NCI-H2196 treated with DMSO at 0.1 percent for 48 hours (cell line): ENCODE results near the gene FUT8.
"Not testable (repeated sequence)": the region's sequence is repeated elsewhere in the genome, so short reads cannot be mapped to it uniquely, and the experiment has no call there.

Experiments used
- DNase-seq: peaks from one replicate; lab custom pipeline; 2025; ENCODE audit not compliant: unreplicated experiment; lab: John Stamatoyannopoulos, UW

The FUT8 gene

DNA sequence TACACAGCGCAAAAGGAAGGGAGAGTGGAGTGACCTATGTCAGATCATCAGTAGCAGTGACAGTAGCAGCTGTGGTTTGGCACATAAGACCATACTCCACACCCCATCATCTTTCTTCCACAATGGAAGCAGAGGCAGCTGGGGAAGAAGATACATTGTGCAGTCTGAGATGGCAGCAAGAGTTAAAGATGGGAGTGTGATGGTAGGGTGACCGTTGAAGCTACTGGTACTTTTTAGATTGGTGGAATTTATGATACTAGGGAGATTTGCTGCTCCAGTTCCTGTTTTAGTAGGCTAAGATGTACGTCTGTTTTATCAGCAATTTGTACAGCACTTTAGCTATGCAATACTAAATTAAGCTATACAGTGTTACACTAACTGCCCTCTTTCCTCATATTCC, 291.0 kb downstream of the FUT8 start:
- no peak for DNase-seq

DNA sequence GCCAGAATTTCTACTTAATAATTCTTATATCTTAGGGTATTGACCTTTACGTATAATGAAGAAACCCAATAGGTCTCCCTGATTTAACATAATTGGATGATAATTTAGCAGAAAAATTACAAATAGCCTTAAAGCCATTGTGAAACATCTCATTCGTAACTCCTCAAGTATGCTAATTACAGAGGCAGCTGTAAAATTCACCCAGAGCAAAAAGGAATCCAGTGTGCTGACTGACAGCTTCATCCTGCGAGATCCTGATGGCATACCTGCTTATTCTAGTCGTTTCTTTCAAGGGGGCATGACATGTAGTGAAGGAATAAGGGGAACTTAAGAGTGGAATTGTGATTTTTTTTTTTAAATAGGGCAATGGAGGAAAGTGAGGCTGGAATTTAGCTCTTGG, 291.5 kb downstream of the FUT8 start:
- DNase-seq: no peak

DNA sequence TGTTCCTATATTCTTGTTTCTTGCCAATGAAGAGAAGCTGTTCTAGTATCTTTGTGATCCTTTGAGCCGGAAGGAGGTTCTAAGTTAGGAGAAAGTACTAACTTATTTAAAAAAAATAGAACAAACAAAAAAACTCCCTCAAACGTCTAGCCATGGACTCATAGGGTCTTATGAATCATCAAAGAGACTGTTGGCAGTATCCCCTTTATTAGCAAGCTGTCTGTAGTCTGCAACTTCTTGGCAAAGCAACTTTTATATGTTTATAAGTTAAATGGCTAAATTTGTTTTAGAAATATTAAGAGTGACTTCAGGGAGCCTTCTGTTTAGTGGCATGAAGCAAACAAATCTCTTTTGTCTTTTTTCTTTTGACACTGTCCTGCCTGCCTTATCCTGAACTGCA, 291.9 kb downstream of the FUT8 start:
- DNase-seq: no peak

DNA sequence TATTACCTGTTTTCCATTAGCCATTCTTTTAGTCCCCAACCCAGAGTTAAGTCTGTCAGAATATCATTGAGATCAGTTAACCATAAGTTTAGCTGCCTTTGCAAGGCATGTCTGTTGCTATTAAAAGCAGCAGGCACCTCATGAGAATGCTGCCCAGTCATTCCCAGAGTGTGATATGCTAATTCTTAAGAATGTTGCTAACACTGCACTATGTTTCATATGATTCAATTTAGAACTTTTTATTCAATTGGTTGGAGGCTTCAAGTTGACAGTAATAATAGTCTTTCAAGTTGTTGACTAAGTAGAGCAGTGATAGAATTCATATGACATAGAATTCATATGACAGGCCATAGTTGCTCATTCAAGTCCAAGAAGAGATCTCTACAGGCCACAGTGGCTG, 292.3 kb downstream of the FUT8 start:
- no peak for DNase-seq

DNA sequence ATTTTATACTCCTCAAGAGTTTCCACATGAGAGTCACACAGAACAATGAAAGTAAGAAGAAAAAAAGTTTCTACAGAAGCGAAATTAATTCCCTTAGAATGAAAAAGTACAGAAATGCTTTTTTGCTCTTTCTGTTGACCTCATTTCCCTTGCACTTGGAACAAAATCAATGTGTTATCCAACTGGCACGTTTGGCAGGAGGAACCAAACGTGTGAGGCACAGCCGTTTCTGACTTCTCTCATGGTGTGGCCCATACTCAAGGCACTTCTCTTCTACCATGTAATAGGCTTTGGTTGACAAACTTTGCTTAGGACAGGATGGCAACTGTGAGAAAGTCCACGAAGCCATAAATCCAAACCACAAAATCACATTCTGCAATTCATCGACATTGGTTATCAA, 297.0 kb downstream of the FUT8 start:
- no peak for DNase-seq

DNA sequence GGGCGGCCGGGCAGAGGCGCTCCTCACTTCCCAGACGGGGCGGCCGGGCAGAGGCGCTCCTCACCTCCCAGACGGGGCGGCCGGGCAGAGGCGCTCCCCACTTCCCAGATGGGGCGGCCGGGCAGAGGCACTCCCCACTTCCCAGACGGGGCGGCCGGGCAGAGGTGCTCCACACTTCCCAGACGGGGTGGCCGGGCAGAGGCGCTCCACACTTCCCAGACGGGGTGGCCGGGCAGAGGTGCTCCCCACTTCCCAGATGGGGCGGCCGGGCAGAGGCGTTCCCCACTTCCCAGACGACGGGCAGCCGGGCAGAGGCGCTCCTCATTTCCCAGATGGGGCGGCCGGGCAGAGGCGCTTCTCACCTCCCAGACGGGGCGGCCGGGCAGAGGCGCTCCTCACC, 304.3 kb downstream of the FUT8 start:
- not testable (repeated sequence) for DNase-seq

DNA sequence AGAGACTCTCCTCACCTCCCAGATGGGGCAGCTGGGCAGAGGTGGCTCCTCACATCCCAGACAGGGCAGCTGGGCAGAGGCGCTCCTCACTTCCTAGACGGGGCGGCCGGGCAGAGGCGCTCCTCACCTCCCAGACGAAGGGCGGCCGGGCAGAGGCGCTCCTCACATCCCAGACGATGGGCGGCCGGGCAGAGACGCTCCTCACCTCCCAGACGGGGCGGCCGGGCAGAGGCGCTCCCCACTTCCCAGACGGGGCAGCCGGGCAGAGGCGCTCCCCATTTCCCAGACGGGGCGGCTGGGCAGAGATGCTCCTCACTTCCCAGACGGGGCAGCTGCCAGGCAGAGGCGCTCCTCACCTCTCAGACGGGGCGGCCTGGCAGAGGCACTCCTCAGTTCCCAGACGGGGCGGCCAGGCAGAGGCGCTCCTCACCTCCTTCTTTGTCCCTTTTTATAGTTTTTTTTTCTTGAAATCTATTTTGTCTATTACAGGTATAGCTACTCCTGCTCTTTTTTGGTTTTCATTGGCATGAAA, 304.9 kb downstream of the FUT8 start:
- not testable (repeated sequence) for DNase-seq

DNA sequence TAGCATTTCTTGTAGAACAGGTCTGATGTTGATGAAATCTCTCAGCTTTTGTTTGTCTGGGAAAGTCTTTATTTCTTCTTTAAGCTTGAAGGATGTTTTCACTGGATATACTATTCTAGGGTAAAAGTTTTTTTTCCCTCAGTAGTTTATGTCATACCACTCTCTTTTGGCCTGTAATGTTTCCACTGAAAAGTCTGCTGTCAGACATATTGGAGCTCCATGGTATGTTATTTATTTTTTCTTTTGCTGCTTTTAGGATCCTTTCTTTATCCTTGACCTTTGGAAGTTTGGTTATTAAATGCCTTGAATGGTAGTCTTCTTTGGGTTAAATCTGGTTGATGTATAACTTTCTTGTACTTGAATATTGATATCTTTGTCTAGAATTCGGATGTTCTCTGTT, 306.1 kb downstream of the FUT8 start:
- no peak for DNase-seq

DNA sequence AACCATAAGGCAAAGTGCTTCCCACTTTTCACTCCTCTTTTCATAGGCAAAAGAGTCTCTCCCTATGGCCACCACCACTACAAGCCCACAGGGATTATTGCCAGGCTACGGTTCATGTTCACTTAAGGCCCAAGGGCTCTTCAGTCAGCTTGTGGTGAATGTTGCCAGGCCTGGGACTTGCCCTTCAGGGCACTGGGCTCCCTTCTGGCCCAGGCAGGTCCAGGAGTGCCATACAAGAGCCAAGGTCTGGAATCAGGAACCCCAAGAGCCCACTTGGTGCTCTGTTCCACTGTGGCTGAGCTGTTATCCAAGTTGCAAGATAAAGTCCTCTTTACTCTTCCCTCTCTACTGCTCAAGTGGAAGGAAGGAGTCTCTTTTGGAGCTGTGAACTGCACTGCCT, 307.6 kb downstream of the FUT8 start:
- DNase-seq: no peak

DNA sequence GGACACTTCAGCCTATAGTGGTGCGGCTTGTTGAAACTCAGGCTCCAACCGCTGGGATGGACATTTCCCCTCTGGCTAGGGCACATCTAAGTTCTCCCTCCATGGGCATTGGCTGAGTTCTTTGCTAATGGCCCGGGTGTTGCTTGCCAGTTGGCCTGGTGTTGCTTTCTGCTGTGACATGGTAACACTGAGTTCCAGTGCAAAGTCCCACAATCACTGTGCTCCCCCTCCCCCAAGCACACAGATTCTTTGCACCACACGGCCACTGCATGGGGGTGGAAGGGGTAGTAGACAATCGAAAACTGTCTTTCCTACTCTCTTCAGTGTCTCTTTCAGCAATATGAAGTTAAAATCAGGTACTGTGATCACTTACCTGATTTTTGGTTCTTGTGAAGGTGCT, 308.2 kb downstream of the FUT8 start:
- no peak for DNase-seq

DNA sequence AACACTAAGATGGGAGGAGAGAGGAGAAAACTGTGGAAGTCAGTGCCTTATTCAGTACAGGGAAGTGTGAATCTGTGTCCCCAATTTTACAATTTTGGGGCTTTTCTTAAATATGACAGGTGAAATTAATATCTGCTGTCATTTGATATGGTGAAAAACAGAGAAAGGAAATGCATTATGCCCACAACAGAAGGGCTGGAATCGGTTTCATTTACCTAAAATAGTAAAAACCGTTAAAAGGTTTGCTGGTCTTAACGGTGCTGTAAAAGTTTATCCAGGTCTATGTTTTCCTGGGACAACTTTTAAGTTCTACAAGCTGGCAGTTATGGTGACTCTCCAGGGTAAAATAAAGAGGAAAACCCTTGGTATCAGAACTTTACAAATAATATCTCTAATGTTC, 310.8 kb downstream of the FUT8 start:
- no peak for DNase-seq

DNA sequence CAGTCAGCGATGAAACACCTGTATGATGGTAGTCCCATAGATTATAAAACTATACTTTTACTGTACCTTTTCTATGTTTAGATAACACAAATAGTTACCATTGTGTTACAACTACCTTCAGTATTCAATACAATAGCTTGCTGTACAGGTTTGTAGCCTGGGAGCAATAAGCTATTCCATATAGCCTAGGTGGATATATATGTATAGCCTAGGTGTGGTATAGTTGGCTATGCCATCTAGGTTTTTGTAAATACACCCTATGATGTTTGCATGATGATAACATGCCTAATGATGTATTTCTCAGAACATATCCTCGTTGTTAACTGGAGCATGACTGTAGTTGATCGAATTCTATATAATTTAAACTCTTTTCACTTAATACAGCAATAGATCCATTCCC, 316.1 kb downstream of the FUT8 start:
- DNase-seq: no peak

DNA sequence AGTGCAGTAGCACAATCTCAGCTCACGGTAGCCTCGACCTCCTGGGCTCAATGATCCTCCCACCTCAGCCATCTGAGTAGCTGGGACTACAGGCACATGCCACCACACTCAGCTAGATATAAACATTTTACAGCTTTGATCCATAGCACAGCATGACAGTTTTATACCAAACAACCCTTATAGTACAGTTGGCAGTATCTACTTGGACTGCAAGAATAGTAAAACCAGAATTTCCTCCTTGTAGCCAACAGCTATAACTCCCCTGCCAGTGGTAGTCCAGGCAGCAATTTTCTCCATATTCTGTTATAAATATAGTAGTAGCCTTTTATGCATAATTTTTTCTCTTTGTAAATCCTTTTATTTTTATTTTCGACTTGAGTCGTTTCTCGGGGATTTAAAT, 317.0 kb downstream of the FUT8 start:
- DNase-seq: no peak

DNA sequence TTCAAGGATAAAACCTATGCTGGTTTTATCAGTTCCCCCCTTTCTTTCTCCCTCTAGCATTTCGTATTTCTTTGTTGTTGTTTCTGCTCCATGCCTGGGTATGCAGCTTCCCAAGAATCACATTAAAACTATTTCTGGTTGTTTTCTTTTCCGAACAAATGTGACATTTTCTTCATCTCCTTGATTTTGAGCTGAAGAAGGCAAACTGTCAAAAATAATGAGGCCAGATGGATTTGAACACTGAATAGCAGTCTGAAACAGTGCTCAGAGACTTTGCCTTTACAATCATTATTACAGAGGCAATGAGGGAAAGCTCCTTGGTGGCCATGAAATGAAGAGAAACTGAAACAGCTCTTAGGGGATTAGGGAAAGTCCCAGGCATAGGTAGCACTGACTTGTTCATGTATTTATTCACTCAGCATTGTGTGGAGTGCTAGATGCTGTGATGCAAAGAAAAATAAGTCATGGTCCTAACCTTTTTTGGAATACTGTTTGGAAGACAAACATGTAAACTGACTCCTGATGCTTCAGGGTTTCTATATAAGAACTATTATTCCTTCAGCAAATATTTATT, 319.5 kb downstream of the FUT8 start:
- no peak for DNase-seq

DNA sequence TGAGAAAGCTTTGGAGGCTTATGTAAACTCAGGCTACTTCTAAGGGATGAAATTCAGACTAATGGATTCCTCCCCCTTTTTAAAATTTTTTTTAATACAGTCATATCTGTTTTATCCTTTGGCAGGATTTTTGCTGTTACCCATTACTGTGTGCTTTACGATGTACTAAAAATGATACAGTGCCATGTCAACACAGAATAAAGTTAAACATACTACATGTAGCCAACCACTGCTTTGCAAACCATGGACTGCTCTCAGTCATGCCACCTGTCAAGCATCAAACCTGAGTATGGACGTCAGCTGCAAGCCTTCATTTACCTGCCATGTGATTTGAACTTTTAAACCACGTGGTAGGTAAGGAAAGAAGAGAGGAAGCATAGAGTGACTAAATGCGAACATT, 325.8 kb downstream of the FUT8 start:
- no peak for DNase-seq

DNA sequence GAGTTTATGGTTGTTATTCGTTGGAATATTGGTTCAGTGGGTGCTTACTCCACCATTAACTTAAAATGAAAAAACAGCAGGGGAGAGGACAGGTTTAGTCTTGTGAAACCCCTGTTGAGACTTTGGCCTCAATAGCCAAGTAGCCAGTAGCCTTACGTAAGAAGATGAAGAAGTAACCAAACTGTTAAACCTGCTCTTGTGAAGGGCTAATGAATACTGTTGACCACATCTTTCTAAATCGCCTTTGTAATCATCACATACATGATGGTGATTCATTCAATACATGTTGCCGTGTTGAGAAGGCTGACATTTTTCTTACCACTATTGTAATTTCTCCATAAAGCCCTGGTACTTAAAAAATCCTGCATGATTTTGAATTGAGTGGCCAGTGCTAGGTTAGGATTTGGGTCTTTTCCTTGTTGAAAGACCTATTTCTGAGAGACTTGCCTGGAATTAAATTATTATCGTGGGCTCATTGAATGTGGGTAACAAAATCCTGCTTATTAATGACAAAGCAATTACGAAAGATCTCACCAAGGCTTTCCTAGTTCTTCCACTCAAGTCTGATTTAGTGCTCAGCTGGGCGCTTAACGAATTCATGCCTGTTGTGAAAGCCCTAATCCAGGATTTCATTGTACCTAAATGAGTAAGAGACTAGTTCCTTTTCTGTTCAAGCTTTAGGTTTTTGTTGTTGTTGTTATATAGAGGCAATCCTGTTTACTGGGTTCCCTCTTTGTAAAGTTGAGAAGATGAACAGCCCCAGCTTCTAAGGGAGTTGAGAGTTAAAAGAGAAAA, 333.1 kb downstream of the FUT8 start:
- no peak for DNase-seq

DNA sequence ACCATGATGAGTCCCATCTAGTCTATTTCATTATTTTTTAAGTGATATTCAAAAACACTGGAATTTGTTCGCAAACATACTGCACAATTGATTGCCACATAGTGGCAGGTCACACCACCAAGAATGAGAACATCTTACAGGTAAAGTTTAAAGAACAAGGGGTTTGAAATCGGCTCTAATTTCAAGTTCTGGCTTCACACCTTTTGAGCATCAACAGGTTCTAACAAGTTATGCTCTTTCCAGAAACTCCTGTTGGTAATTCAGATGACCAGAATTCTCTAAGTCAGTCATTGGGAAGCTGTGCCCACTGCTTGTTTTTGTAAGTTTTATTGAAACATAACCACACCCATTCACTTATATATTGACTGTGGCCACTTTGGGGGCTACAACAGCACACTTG, 336.3 kb downstream of the FUT8 start:
- no peak for DNase-seq

DNA sequence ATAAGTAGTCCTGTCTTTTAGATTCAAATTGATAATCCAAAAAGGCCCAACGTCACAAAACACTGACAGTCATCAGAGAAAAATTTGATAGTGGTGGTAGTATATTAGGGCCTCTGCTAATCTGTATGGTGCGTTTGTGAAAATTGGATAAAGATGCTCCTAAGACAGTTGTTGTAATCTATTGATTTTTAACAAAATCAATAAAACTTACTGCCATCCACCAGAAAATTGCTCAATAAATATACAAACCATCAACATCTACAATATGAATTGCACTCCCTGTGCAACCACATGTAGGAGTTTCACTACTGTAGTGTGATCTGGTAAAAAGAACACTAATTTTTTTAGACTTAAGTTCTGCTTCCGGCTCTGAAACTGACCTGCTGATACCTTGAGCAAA, 336.8 kb downstream of the FUT8 start:
- DNase-seq: no peak

DNA sequence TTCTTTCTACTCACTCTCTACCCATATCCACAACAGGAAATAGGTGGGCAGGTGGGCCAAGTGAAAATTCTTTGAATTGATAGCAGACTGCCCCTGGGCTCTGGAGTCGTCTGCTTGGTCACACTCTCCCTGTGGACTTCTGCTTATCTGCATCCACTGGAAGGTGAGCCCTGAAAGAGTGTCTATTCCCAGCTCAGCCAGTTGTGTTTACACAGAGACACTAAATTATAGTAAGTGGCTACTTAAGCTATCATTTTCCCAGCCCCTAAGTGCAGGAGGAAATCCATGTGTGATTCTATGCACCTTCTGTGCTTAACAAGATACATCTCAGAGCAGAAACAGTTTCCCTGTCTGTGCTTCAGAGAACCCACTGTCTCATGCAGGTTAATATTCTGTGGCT, 338.4 kb downstream of the FUT8 start:
- no peak for DNase-seq

DNA sequence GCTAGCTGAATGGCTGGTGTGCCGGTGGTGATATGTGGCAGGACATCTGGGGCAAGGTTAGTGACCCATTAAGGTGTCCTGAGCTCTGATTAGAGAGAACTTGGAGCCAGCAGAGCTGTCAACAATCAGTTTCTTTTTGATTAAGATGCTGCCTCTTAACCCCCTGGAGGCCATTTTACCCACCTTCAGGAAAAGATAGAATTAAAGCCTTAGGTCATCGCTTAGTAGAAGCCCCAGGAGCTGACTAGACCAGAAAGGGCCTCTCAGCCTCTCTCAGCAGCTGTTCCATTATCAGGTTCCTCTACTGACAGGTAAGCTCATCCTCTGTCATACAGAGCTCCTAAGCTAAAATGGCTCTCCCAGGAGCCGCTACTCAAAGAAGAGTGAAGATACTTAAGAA, 339.0 kb downstream of the FUT8 start:
- DNase-seq: no peak

DNA sequence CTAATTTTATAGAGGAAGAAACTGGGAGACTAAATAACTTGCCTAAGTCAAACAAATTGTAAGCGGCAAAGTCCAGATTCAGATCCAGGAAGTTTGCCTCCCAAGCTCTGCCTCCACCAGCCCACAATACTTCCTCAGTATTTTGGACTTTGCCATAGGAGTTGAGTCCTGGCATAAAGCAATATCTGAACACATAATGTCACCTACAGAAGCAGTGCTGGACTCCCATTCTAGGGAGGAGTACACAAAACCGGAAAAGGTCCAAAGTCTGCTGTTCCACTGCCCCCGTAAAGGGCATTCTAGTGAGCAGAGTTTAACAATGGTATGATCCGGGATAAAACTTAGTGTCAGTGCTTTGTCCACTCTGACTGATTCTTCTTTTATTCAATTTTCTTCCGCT, 340.5 kb downstream of the FUT8 start:
- DNase-seq: no peak

DNA sequence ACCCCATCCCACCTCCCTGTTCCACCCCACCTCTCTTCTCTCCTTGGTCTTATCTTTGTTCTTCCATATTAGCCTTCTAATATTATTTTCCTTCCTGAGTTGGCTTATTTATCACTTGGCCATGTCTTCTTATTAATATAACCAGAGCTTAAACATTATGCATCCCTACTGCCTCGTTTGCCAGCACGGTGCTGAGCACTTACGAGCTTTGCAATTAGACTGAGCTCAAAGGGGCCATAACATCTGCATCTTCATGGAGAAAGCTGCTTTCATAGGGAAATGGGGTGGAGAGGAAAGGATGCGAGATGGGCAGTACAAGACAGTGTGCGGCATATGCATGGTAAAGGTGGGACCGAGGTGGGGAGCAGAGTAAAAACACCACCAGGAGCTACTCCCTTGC, 342.8 kb downstream of the FUT8 start:
- no peak for DNase-seq

DNA sequence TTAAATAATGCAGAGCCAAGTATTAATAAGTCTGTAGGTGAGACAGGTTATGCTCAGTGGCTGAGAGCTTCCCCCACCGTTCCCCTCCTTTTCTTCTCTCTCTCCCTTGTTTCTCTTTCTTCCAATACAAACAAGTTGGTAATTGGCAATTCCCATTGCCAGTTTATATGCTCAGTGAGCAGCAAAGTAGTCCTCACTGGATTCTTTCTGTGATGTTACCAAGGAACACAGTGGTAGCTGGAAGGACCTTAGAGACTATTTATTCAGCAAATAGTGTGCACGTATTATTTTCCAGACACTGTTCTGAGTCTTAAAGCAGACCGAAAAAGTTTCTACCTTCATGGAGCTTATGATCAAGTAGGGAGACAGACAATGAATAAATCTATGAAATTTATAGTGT, 344.4 kb downstream of the FUT8 start:
- DNase-seq: no peak
